Stimulated activated CD4-positive, alpha-beta T cell treated with anti-CD3 and anti-CD28 coated beads, TNF-alpha, amount 100 ng/mL, for 24 hours (primary cell): ENCODE measurements around the gene IL1RAPL1.

Experiments
- DNase-seq, 3 experiments: peaks; one replicate each; pipeline ENCODE4 v3.0.0-alpha.2; 2020; ENCODE audit warnings: low read depth in 3 of 3

Gene IL1RAPL1

DNA sequence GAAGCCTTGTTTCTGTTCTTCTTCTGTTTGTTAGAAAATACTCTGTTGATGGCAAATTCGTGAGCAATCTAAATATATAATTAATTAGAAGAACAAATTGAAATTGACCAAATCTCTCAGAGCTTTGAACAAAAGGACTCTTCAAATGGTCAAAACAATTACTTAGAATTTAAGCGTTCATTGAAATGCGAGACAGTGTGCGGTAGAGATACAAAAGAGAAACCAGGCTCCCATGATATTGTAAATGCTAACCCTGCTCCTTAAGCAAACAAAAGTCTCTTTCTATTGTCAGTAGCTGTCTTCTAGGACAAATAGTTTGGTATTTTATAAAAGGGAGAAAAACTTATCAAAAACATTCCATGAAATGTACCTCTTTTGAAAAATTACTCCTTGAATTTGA is 1174.8 kb downstream of the IL1RAPL1 start:
- no peak for DNase-seq

DNA sequence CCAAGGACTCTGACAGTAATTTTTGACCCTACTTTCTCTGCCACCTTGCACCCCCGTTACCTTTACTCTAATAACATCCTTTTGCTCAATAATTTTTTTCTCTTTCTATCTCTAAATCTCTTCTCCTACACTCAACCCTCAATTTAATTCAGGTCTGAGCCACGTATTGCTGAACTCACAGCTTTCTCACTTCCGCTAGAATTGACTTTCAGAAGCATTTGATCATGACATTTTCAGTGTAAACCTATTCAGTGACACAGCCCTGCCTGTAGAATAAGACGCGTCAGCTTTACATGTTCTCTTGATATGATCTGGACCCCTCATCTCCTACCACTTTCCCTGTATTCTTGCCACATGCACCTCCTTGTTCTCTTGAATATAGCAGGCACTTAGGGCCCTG is 1188.6 kb downstream of the IL1RAPL1 start:
- DNase-seq = no peak

DNA sequence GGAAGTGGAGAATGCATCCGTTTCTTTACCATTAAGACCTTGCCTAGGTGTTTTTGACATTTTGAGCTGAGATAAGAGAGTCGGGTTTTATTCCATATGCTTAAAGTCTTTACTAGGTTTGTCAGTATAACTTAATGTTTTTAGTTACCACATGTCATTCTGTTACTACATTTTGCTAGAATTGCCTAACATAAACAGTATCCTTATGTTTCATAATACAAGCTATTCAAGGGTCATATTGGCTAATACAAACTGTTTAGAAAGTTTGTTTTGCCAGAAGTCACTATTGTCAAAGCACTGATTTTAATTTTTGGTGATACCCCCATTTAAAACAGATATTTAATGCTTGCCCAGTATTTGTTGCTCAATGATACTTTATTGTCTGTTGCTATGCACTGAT is 1200.4 kb downstream of the IL1RAPL1 start:
- DNase-seq = no peak

- no peak for DNase-seq
These were observed 1201.9 kb downstream of the IL1RAPL1 start for GRCh38 chrX:29788991-29789699.

DNA sequence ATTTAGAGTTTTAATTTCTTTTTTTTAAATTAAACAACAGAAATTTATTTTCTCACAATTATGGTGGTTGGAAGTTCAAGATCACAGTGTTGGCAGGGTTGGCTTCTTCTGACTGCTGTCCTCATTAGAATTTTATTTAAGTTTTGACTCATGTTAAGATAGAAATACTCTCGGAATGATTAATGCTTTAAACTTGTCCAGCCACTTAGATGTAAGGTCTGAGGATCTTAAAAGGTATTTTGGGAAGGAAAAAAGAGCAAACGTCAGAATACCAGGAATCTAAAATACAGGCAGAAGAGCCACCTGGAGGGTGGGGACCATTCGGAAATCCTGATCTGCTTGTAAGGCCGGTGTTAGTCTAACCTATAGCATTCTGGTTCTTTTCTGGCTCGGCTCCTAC is 1205.1 kb downstream of the IL1RAPL1 start:
- DNase-seq = no peak

DNA sequence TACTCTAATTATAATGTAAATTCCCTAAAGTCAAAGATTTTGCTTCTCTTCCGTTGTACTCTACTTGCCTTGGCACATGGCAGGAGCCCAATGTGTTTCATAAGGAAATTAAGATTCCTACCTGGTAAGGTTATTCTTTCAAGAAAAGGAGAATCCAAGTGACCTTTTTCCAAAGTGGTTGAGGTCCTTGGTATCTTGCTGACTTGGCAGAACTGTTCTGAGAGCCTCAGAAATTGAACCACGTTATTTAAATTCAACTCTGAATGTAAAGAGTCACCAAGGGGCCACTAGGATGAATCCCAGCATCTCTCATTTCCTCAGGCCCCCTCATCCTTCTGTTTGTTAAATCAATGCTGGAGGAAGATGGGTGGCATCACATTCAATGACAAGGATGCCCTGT is 1209.9 kb downstream of the IL1RAPL1 start:
- DNase-seq = no peak

- DNase-seq = no peak
These were observed 1211.2 kb downstream of the IL1RAPL1 start for GRCh38 chrX:29798469-29798868.

DNA sequence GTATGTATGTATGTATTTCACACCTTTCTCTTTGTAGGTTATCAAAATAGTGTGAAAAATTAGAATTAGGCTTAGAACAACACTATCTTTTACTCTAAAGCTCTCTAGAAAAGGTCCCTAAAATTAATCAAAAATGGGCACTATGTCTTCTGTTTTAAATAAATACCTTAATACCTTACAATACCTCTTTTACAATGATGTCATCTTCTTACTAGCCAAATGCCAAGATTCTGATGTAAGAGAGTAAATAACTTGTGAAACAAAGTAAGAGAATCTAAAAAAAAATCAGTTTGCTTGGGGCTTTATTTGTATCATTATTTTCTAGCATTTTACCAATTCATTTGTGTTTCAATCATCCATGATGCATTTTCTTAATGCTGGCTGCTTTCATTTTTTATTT is 1225.9 kb downstream of the IL1RAPL1 start:
- DNase-seq = no peak

- no peak for DNase-seq
These were observed 1237.1 kb downstream of the IL1RAPL1 start for GRCh38 chrX:29824176-29824906.

GRCh38 chrX:29826742-29827141 is 1239.5 kb downstream of the IL1RAPL1 start:
- no peak for DNase-seq

GRCh38 chrX:29834311-29834710 is 1247.1 kb downstream of the IL1RAPL1 start:
- DNase-seq = no peak

DNA sequence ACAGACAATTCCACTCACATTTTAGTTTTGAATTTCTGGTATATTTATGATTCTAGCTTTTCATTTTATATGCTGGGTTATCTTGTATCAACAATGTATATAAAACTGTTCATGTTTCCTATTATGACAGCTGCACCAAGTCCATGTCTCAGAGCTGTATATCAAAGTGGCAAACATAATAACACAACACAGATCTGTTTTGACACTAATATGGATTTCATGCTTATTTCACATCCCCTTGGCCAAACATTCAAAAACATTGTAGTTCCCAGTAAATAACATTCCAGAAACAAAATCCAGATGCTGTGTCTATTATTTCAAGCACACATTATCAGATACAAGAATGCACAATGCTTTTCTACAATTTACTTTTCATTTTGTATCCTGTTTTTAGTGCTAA is 1247.5 kb downstream of the IL1RAPL1 start:
- DNase-seq = no peak

- DNase-seq = no peak
These were observed 1254.5 kb downstream of the IL1RAPL1 start for GRCh38 chrX:29841750-29842149.

DNA sequence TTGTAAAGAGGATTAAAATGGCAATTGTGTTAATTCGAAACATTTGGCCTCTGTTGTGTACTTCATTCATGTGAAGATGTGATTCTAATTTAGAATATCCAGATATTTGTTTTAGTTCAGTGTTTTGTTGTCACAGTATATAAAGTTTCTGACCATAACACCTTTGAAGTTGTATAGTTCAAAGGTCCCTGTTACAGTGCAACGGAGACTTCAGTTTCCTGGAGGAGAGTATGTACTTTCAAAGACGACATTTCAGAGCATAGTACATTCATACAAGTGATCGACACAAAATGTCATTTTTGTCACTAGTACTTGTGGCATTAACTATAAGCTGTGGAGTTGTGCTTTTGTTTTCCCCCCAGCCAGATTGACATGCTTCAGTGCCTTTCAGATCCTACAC is 1255.3 kb downstream of the IL1RAPL1 start:
- DNase-seq = no peak

- no peak for DNase-seq
These were observed 1264.8 kb downstream of the IL1RAPL1 start for GRCh38 chrX:29851857-29852605.

DNA sequence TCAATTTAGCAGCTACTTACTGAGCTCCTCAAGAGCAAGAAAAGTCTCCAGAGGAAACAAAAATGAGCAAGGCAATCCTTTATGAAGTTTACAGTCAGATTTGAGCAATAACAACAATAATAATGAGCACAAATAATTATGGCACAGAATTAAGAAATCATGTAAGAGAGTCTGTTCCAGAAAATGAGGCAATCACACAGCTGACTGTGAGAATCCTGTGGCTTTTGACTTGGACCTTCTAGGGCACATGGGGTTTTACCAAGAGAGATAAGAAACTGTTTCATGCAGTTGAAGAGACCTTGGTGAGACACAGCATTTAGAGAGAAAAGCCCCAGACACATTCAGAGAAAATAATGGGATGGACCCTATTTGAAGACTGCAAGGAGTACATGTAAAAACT is 1265.5 kb downstream of the IL1RAPL1 start:
- DNase-seq = no peak

- no peak for DNase-seq
These were observed 1271.5 kb downstream of the IL1RAPL1 start for GRCh38 chrX:29858714-29859113.

DNA sequence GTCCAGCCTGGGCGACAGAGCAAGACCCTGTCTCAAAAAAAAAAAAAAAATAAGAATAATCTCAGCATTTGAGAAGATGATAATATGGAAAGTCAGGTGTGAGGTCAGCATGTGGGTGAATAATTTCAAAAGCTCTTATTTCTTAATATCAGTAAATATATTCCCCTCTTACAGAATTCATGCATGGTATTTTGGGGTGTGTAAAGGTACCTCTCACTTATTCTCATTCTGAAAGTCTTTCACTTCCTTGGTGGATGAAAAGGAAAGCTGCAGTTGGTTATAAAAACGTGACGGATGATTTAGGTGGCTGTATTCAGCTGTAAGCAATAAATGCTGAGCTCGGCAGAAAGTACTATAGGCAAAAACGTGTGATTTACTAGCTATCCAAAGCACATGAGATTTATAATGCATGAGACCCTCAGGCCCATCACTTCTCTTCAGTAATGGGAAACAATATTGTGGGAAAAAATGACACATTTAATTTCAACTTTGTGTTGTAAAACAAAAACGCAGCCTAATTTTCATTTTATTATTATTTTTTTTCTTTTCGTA is 1275.0 kb downstream of the IL1RAPL1 start:
- DNase-seq = no peak

GRCh38 chrX:29867971-29868370 is 1280.7 kb downstream of the IL1RAPL1 start:
- no peak for DNase-seq

- DNase-seq = no peak
These were observed 1282.6 kb downstream of the IL1RAPL1 start for GRCh38 chrX:29869837-29870236.

GRCh38 chrX:29870608-29871007 is 1283.4 kb downstream of the IL1RAPL1 start:
- no peak for DNase-seq

- DNase-seq = no peak
These were observed 1285.6 kb downstream of the IL1RAPL1 start for GRCh38 chrX:29872831-29873230.
